ENCODE data around the gene RASSF7.

The RASSF7 gene

GRCh38 chr11:571802-572185, 11.0 kb downstream of the RASSF7 start:
- H3K4me1 ChIP-seq (ENCODE audit: control insufficient read depth, insufficient read depth, low read length): no peaks in the 10 kb centered on the region; the same call in 1 of the 2 replicates
- H3K9me3 ChIP-seq (ENCODE audit: control insufficient read depth, insufficient read depth, low read depth, low read length): no peaks in the 10 kb centered on the region
- TF ChIP-seq KLF1 (tag by site-specific recombination; IDR thresholded peaks at IDR 0.05): no peak
- TF ChIP-seq, protein P1, sequence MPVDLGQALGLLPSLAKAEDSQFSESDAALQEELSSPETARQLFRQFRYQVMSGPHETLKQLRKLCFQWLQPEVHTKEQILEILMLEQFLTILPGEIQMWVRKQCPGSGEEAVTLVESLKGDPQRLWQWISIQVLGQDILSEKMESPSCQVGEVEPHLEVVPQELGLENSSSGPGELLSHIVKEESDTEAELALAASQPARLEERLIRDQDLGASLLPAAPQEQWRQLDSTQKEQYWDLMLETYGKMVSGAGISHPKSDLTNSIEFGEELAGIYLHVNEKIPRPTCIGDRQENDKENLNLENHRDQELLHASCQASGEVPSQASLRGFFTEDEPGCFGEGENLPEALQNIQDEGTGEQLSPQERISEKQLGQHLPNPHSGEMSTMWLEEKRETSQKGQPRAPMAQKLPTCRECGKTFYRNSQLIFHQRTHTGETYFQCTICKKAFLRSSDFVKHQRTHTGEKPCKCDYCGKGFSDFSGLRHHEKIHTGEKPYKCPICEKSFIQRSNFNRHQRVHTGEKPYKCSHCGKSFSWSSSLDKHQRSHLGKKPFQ (tag by site-specific recombination; IDR thresholded peaks at IDR 0.05): peak; percentile 6; the same call in 1 of the 2 replicates
- peak; percentile 39 for TF ChIP-seq ZFHX2 (tag by site-specific recombination; conservative IDR thresholded peaks at IDR 0.05)
- no peak for TF ChIP-seq YY1 (tag by site-specific recombination; IDR thresholded peaks at IDR 0.05)
- no peak for TF ChIP-seq ZBTB20 (tag by site-specific recombination; IDR thresholded peaks at IDR 0.05)
- TF ChIP-seq ZBTB6 (tag by site-specific recombination; IDR thresholded peaks at IDR 0.05): no peak
- TF ChIP-seq, protein P2, sequence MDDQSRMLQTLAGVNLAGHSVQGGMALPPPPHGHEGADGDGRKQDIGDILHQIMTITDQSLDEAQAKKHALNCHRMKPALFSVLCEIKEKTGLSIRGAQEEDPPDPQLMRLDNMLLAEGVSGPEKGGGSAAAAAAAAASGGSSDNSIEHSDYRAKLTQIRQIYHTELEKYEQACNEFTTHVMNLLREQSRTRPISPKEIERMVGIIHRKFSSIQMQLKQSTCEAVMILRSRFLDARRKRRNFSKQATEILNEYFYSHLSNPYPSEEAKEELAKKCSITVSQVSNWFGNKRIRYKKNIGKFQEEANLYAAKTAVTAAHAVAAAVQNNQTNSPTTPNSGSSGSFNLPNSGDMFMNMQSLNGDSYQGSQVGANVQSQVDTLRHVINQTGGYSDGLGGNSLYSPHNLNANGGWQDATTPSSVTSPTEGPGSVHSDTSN (CRISPR knock-in tag; IDR thresholded peaks at IDR 0.05): no peak
- TF ChIP-seq, protein P3, sequence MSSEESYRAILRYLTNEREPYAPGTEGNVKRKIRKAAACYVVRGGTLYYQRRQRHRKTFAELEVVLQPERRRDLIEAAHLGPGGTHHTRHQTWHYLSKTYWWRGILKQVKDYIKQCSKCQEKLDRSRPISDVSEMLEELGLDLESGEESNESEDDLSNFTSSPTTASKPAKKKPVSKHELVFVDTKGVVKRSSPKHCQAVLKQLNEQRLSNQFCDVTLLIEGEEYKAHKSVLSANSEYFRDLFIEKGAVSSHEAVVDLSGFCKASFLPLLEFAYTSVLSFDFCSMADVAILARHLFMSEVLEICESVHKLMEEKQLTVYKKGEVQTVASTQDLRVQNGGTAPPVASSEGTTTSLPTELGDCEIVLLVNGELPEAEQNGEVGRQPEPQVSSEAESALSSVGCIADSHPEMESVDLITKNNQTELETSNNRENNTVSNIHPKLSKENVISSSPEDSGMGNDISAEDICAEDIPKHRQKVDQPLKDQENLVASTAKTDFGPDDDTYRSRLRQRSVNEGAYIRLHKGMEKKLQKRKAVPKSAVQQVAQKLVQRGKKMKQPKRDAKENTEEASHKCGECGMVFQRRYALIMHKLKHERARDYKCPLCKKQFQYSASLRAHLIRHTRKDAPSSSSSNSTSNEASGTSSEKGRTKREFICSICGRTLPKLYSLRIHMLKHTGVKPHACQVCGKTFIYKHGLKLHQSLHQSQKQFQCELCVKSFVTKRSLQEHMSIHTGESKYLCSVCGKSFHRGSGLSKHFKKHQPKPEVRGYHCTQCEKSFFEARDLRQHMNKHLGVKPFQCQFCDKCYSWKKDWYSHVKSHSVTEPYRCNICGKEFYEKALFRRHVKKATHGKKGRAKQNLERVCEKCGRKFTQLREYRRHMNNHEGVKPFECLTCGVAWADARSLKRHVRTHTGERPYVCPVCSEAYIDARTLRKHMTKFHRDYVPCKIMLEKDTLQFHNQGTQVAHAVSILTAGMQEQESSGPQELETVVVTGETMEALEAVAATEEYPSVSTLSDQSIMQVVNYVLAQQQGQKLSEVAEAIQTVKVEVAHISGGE (tag by site-specific recombination; conservative IDR thresholded peaks at IDR 0.05; ENCODE audit: low read depth): no peak
- peak; percentile 41; the same call in 1 of the 2 replicates for TF ChIP-seq EGR2 (tag by site-specific recombination; IDR thresholded peaks at IDR 0.05; ENCODE audit: low read depth)
- no peaks in the 10 kb centered on the region for H3K36me3 ChIP-seq (ENCODE audit: control insufficient read depth in 2 of 2, insufficient read depth in 1 of 2, low read length in 2 of 2)
- H3K27ac ChIP-seq (ENCODE audit: extremely low read depth, low read depth, low read length): no peak overlapping the region
- ChIA-PET POLR2A (interaction anchor here (0.7 to 1.6 kb wide), 2 partner anchors 10 to 12 kb away, joined by 3 to 4 read pairs; no protein-coding TSS in a partner anchor), CTCF (no interaction called here)
- H3K4me3 ChIP-seq (ENCODE audit: low read depth, low read length): no peak overlapping the region

DNA sequence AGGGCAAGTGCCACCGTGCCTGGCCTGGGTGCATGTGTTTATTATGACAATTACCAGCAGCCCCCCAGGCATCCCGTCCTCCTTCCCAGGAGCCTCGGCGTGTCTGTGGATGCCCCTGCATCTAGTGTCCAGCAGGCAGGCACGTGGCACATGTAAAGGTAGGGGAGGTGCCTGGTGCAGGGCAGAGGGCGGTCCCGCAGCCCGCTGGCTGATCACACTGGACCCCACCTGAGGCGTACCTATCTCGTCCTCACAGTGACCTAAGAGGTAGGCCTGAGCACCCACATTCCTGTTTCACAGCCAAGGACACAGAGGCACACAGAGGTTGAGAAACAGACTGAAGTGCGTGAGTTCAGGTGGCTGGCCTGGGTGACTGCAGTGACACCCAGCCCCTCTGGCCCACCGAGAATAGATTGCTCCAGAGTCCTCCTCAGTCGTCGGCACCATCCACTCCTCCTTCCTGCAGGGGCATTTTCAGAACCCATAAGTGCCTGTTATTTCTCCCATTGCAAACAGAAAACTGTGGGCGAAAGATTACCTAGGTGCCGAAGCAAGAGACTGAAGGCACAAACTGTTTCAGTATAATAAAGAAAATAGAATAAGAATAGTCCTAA, 12.5 kb downstream of the RASSF7 start:
- POLR2A ChIA-PET: no interaction called here
- Histone ChIP-seq H3K9me3 (ENCODE audit: control insufficient read depth, insufficient read depth, low read depth, low read length) (no peaks in the 10 kb centered on the region), H3K4me1 (ENCODE audit: control insufficient read depth, insufficient read depth, low read length) (peaks cover 4% of the 10 kb centered on the region), H3K36me3 (ENCODE audit: control insufficient read depth in 2 of 2, insufficient read depth in 1 of 2, low read length in 2 of 2) (peaks cover 0 to 6% of the 10 kb centered on the region in 2 experiments; a peak in 1 of 3 replicates), H3K27ac (ENCODE audit: extremely low read depth, low read depth, low read length) (no peak overlapping the region), H3K4me3 (ENCODE audit: low read depth, low read length) (no peak overlapping the region)
- TF ChIP-seq ZNF529 (tag by site-specific recombination; IDR thresholded peaks at IDR 0.05; ENCODE audit: insufficient replicate concordance): no peak
- TF ChIP-seq, protein P4, sequence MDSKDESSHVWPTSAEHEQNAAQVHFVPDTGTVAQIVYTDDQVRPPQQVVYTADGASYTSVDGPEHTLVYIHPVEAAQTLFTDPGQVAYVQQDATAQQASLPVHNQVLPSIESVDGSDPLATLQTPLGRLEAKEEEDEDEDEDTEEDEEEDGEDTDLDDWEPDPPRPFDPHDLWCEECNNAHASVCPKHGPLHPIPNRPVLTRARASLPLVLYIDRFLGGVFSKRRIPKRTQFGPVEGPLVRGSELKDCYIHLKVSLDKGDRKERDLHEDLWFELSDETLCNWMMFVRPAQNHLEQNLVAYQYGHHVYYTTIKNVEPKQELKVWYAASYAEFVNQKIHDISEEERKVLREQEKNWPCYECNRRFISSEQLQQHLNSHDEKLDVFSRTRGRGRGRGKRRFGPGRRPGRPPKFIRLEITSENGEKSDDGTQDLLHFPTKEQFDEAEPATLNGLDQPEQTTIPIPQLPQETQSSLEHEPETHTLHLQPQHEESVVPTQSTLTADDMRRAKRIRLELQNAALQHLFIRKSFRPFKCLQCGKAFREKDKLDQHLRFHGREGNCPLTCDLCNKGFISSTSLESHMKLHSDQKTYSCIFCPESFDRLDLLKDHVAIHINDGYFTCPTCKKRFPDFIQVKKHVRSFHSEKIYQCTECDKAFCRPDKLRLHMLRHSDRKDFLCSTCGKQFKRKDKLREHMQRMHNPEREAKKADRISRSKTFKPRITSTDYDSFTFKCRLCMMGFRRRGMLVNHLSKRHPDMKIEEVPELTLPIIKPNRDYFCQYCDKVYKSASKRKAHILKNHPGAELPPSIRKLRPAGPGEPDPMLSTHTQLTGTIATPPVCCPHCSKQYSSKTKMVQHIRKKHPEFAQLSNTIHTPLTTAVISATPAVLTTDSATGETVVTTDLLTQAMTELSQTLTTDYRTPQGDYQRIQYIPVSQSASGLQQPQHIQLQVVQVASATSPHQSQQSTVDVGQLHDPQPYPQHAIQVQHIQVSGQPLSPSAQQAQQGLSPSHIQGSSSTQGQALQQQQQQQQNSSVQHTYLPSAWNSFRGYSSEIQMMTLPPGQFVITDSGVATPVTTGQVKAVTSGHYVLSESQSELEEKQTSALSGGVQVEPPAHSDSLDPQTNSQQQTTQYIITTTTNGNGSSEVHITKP (tag by site-specific recombination; IDR thresholded peaks at IDR 0.05): peak; percentile 29; the same call in 1 of the 2 replicates
- CTCF ChIA-PET: no interaction called here

All from HEK293 (cell line).